Trophoblast cell (in vitro differentiated cells and primary cell): ENCODE measurements around the gene FYB1.

ENCODE experiments used
- DNase-seq, 2 donors: peaks; one replicate each; pipeline ENCODE4 v3.0.0-alpha.2; 2016
- H2AFZ ChIP-seq: 2 replicates; pipeline ENCODE4 v1.6.1; 2013; ENCODE audit warnings: low read length, moderate library complexity, mild to moderate bottlenecking; ENCODE audit not compliant: insufficient read depth, poor library complexity
- H2AK5ac ChIP-seq: 2 replicates; pipeline ENCODE4 v1.6.1; 2013; ENCODE audit warnings: mild to moderate bottlenecking, low read length
- H2BK120ac ChIP-seq: 2 replicates; pipeline ENCODE4 v1.6.1; 2013; ENCODE audit warnings: low read length, mild to moderate bottlenecking, moderate library complexity; ENCODE audit not compliant: insufficient read depth, poor library complexity
- H2BK12ac ChIP-seq: 2 replicates; pipeline ENCODE4 v1.6.1; 2013; ENCODE audit warnings: mild to moderate bottlenecking, low read length, moderate library complexity
- H2BK5ac ChIP-seq: 2 replicates; pipeline ENCODE4 v1.6.1; 2013; ENCODE audit warnings: low read length, low read depth, moderate library complexity, mild to moderate bottlenecking; ENCODE audit not compliant: poor library complexity
- H3K14ac ChIP-seq: 2 replicates; pipeline ENCODE4 v1.6.1; 2013; ENCODE audit warnings: mild to moderate bottlenecking, low read length
- H3K18ac ChIP-seq: 2 replicates; pipeline ENCODE4 v1.6.1; 2013; ENCODE audit warnings: mild to moderate bottlenecking, low read length
- H3K23ac ChIP-seq: 2 replicates; pipeline ENCODE4 v1.6.1; 2013; ENCODE audit warnings: low read length
- H3K27ac ChIP-seq: 2 replicates; pipeline ENCODE4 v1.5.1; 2013; ENCODE audit warnings: low read depth, mild to moderate bottlenecking, inconsistent platforms, low read length, moderate library complexity
- H3K27me3 ChIP-seq: 2 replicates; pipeline ENCODE4 v1.6.1; 2013; ENCODE audit warnings: inconsistent platforms, mild to moderate bottlenecking, low read length, moderate library complexity; ENCODE audit not compliant: insufficient read depth
- H3K36me3 ChIP-seq, 2 experiments: 1 replicate in 1 of 2; 2 replicates in 1 of 2; pipeline ENCODE4 v1.6.1; 2013; ENCODE audit warnings: low read length in 2 of 2, mild to moderate bottlenecking in 2 of 2, moderate library complexity in 1 of 2; ENCODE audit not compliant: insufficient read depth in 2 of 2, control insufficient read depth in 1 of 2
- H3K4ac ChIP-seq: 2 replicates; pipeline ENCODE4 v1.6.1; 2013; ENCODE audit warnings: low read depth, mild to moderate bottlenecking, low read length, moderate library complexity
- H3K4me1 ChIP-seq, 2 experiments: 1 replicate in 1 of 2; 2 replicates in 1 of 2; pipeline ENCODE4 v1.6.1; 2013; ENCODE audit warnings: low read length in 2 of 2, mild to moderate bottlenecking in 2 of 2, moderate library complexity in 1 of 2; ENCODE audit not compliant: insufficient read depth in 2 of 2, control insufficient read depth in 1 of 2
- H3K4me2 ChIP-seq: 2 replicates; pipeline ENCODE4 v1.6.1; 2013; ENCODE audit warnings: inconsistent platforms, mild to moderate bottlenecking, low read length, moderate library complexity
- H3K4me3 ChIP-seq: 2 replicates; pipeline ENCODE4 v1.5.1; 2013; ENCODE audit warnings: mild to moderate bottlenecking, low read depth, low read length, inconsistent platforms
- H3K79me1 ChIP-seq: one replicate; pipeline ENCODE4 v1.6.1; 2013; ENCODE audit warnings: low read length
- H3K79me2 ChIP-seq: 2 replicates; pipeline ENCODE4 v1.6.1; 2013; ENCODE audit warnings: low read length, mild to moderate bottlenecking; ENCODE audit not compliant: control insufficient read depth, insufficient read depth, poor library complexity
- H3K9ac ChIP-seq: 2 replicates; pipeline ENCODE4 v1.6.1; 2013; ENCODE audit warnings: mild to moderate bottlenecking, low read length
- H3K9me3 ChIP-seq: 2 replicates; pipeline ENCODE4 v1.6.1; 2013; ENCODE audit warnings: low read depth, mild to moderate bottlenecking, control low read depth, inconsistent platforms, low read length; ENCODE audit not compliant: insufficient read depth
- H4K12ac ChIP-seq: 2 replicates; pipeline ENCODE4 v1.6.1; 2013; ENCODE audit warnings: low read depth, mild to moderate bottlenecking, low read length, moderate library complexity
- H4K8ac ChIP-seq: 2 replicates; pipeline ENCODE4 v1.6.1; 2013; ENCODE audit warnings: low read depth, mild to moderate bottlenecking, low read length, moderate library complexity
- H4K91ac ChIP-seq: one replicate; pipeline ENCODE4 v1.6.1; 2013; ENCODE audit warnings: low read depth, mild to moderate bottlenecking, low read length, moderate library complexity
- WGBS: extraction: QIAGEN DNeasy Blood & Tissue Kit; methylation state at CpG from one replicate; pipeline ENCODE4 v1.1.7; 2013; ENCODE audit warnings: missing lambda C conversion rate; ENCODE audit not compliant: insufficient read length, insufficient coverage; ENCODE audit errors: extremely low coverage; 5-methylcytosine and 5-hydroxymethylcytosine counted together

Gene FYB1

GRCh38 chr5:39131210-39132127 lies 87.9 kb downstream of the FYB1 start:
- H3K27me3 ChIP-seq: no peaks in the 10 kb centered on the region
- H4K8ac ChIP-seq: no peak overlapping the region
- no peak overlapping the region for H3K4ac ChIP-seq
- no peak overlapping the region for H2BK120ac ChIP-seq
- no peak overlapping the region for H3K27ac ChIP-seq
- no peak overlapping the region for H3K4me3 ChIP-seq
- no peak overlapping the region for H3K4me2 ChIP-seq
- H3K4me1 ChIP-seq: no peaks in the 10 kb centered on the region
- no peaks in the 10 kb centered on the region for H3K79me2 ChIP-seq
- H2BK12ac ChIP-seq: no peak overlapping the region
- no peaks in the 10 kb centered on the region for H3K79me1 ChIP-seq
- H2BK5ac ChIP-seq: no peak overlapping the region
- H3K9me3 ChIP-seq: no peaks in the 10 kb centered on the region
- no peak overlapping the region for H3K9ac ChIP-seq
- H3K18ac ChIP-seq: no peak overlapping the region
- no peak overlapping the region for H2AK5ac ChIP-seq
- H4K91ac ChIP-seq: no peak overlapping the region
- DNase-seq: no peak
- WGBS: no CpG with 5 or more reads among the region's 3 CpGs
- H3K36me3 ChIP-seq: no peaks in the 10 kb centered on the region
- no peak overlapping the region for H3K23ac ChIP-seq
- no peak overlapping the region for H4K12ac ChIP-seq
- no peak overlapping the region for H2AFZ ChIP-seq
- H3K14ac ChIP-seq: no peak overlapping the region

GRCh38 chr5:39130716-39131115 lies 88.6 kb downstream of the FYB1 start:
- H3K4me2 ChIP-seq: no peak overlapping the region
- no peaks in the 10 kb centered on the region for H3K27me3 ChIP-seq
- H2BK5ac ChIP-seq: no peak overlapping the region
- no peak overlapping the region for H3K4ac ChIP-seq
- H3K79me2 ChIP-seq: no peaks in the 10 kb centered on the region
- no peak overlapping the region for H2AFZ ChIP-seq
- no peak overlapping the region for H2AK5ac ChIP-seq
- H3K23ac ChIP-seq: no peak overlapping the region
- no peak for DNase-seq
- no peaks in the 10 kb centered on the region for H3K36me3 ChIP-seq
- H3K18ac ChIP-seq: no peak overlapping the region
- no peak overlapping the region for H4K8ac ChIP-seq
- no peak overlapping the region for H4K91ac ChIP-seq
- H4K12ac ChIP-seq: no peak overlapping the region
- H3K14ac ChIP-seq: no peak overlapping the region
- H3K4me3 ChIP-seq: no peak overlapping the region
- H3K9me3 ChIP-seq: no peaks in the 10 kb centered on the region
- no CpG with 5 or more reads among the region's 1 CpG for WGBS
- H2BK120ac ChIP-seq: no peak overlapping the region
- H3K9ac ChIP-seq: no peak overlapping the region
- H2BK12ac ChIP-seq: no peak overlapping the region
- H3K27ac ChIP-seq: no peak overlapping the region
- no peaks in the 10 kb centered on the region for H3K4me1 ChIP-seq
- H3K79me1 ChIP-seq: no peaks in the 10 kb centered on the region

GRCh38 chr5:39121922-39122321 lies 97.4 kb downstream of the FYB1 start:
- H3K79me1 ChIP-seq: no peaks in the 10 kb centered on the region
- WGBS: no CpG with 5 or more reads among the region's 2 CpGs
- H3K4me2 ChIP-seq: no peak overlapping the region
- no peaks in the 10 kb centered on the region for H3K36me3 ChIP-seq
- no peak overlapping the region for H4K91ac ChIP-seq
- no peak overlapping the region for H3K23ac ChIP-seq
- no peaks in the 10 kb centered on the region for H3K4me1 ChIP-seq
- no peak overlapping the region for H2AFZ ChIP-seq
- no peak overlapping the region for H2BK5ac ChIP-seq
- H3K27me3 ChIP-seq: no peaks in the 10 kb centered on the region
- H4K8ac ChIP-seq: no peak overlapping the region
- no peaks in the 10 kb centered on the region for H3K9me3 ChIP-seq
- H3K9ac ChIP-seq: no peak overlapping the region
- H3K79me2 ChIP-seq: no peaks in the 10 kb centered on the region
- no peak overlapping the region for H3K27ac ChIP-seq
- H4K12ac ChIP-seq: no peak overlapping the region
- no peak overlapping the region for H3K4ac ChIP-seq
- no peak overlapping the region for H3K14ac ChIP-seq
- H2BK12ac ChIP-seq: no peak overlapping the region
- no peak overlapping the region for H2BK120ac ChIP-seq
- H3K18ac ChIP-seq: no peak overlapping the region
- no peak overlapping the region for H2AK5ac ChIP-seq
- DNase-seq: no peak
- no peak overlapping the region for H3K4me3 ChIP-seq

- Histone ChIP-seq H2AK5ac (no peak overlapping the region), H3K4ac (no peak overlapping the region), H3K79me2 (no peaks in the 10 kb centered on the region), H3K4me2 (no peak overlapping the region), H3K36me3 (no peaks in the 10 kb centered on the region), H3K23ac (no peak overlapping the region), H3K9me3 (no peaks in the 10 kb centered on the region), H3K27me3 (no peaks in the 10 kb centered on the region), H2BK120ac (no peak overlapping the region), H3K18ac (no peak overlapping the region), H4K91ac (no peak overlapping the region), H4K12ac (no peak overlapping the region), H3K4me3 (no peak overlapping the region), H4K8ac (no peak overlapping the region), H3K14ac (no peak overlapping the region), H2AFZ (no peak overlapping the region), H3K79me1 (no peaks in the 10 kb centered on the region), H3K9ac (no peak overlapping the region), H3K27ac (no peak overlapping the region), H3K4me1 (no peaks in the 10 kb centered on the region), H2BK12ac (no peak overlapping the region), H2BK5ac (no peak overlapping the region)
- no peak for DNase-seq
- WGBS: no CpG with 5 or more reads among the region's 1 CpG
Observed at GRCh38 chr5:39121315-39121714, 98.0 kb downstream of the FYB1 start.
